ENCODE data around the gene CBLN4. TPM values are rescaled to one million over a fixed set of nuclear protein-coding genes. Genes with fewer than 3 reads are reported as not detected.

The CBLN4 gene
- total RNA-seq = 0.16 TPM

GRCh38 chr20:56005389-56005715, at the start of gene CBLN4:
Gene CBLN4 (minus strand): TSS chr20:56005519. CDS start chr20:56004171, 1,348 bp downstream.
- DNase-seq (ENCODE audit: low spot score) = no peak

GRCh38 chr20:56043227-56043626, 37.9 kb upstream of the CBLN4 start:
- no peak for DNase-seq (ENCODE audit: low spot score)

GRCh38 chr20:56032251-56032650, 26.9 kb upstream of the CBLN4 start:
- DNase-seq (ENCODE audit: low spot score) = no peak

- DNase-seq (ENCODE audit: low spot score) = no peak
Measured at GRCh38 chr20:56018716-56019115, 13.4 kb upstream of the CBLN4 start.

- DNase-seq (ENCODE audit: low spot score) = no peak
Measured at GRCh38 chr20:56018194-56018593, 12.9 kb upstream of the CBLN4 start.

- no peak for DNase-seq (ENCODE audit: low spot score)
Measured at GRCh38 chr20:56017560-56017959, 12.2 kb upstream of the CBLN4 start.

- no peak for DNase-seq (ENCODE audit: low spot score)
Measured at GRCh38 chr20:56014998-56015397, 9.7 kb upstream of the CBLN4 start.

- DNase-seq (ENCODE audit: low spot score) = no peak
Measured at GRCh38 chr20:56014151-56014550, 8.8 kb upstream of the CBLN4 start.

- DNase-seq (ENCODE audit: low spot score) = no peak
Measured at GRCh38 chr20:56004611-56005388, 519 bp downstream of the CBLN4 start.

GRCh38 chr20:56004007-56004406, 1.3 kb downstream of the CBLN4 start:
- DNase-seq (ENCODE audit: low spot score) = no peak

GRCh38 chr20:56002908-56003800, 2.2 kb downstream of the CBLN4 start:
- no peak for DNase-seq (ENCODE audit: low spot score)

GRCh38 chr20:56001890-56002289, 3.4 kb downstream of the CBLN4 start:
- no peak for DNase-seq (ENCODE audit: low spot score)

GRCh38 chr20:56001106-56001785, 4.1 kb downstream of the CBLN4 start:
- no peak for DNase-seq (ENCODE audit: low spot score)

- no peak for DNase-seq (ENCODE audit: low spot score)
Measured at GRCh38 chr20:55978550-55978949, 26.8 kb downstream of the CBLN4 start.

- no peak for DNase-seq (ENCODE audit: low spot score)
Measured at GRCh38 chr20:55977690-55978459, 27.4 kb downstream of the CBLN4 start.

GRCh38 chr20:55974491-55975202, 30.7 kb downstream of the CBLN4 start:
- no peak for DNase-seq (ENCODE audit: low spot score)

- no peak for DNase-seq (ENCODE audit: low spot score)
Measured at GRCh38 chr20:55964790-55965189, 40.5 kb downstream of the CBLN4 start.

- DNase-seq (ENCODE audit: low spot score) = no peak
Measured at GRCh38 chr20:55961376-55962330, 43.7 kb downstream of the CBLN4 start.

GRCh38 chr20:55953201-55953600, 52.1 kb downstream of the CBLN4 start:
- no peak for DNase-seq (ENCODE audit: low spot score)

- no peak for DNase-seq (ENCODE audit: low spot score)
Measured at GRCh38 chr20:55947701-55948100, 57.6 kb downstream of the CBLN4 start.

All from ureter (tissue), 1 donor.